Subcutaneous abdominal adipose tissue (tissue), 5 donors: Measurements from ENCODE around the gene RIN3.

Experiments used
- H3K27ac ChIP-seq: one replicate; pipeline ENCODE4 v1.7.0; 2013; ENCODE audit warnings: low read depth, mild to moderate bottlenecking, inconsistent platforms, low read length, moderate library complexity
- H3K27me3 ChIP-seq, 5 donors: one replicate each; pipeline ENCODE4 v1.7.0; 2013; ENCODE audit warnings: low read length in 5 of 5, inconsistent platforms in 1 of 5; ENCODE audit not compliant: control insufficient read depth in 5 of 5, insufficient read depth in 4 of 5
- H3K36me3 ChIP-seq, 5 donors: one replicate each; pipeline ENCODE4 v1.7.0; 2013; ENCODE audit warnings: low read length in 5 of 5; ENCODE audit not compliant: control insufficient read depth in 5 of 5, insufficient read depth in 5 of 5
- H3K4me1 ChIP-seq, 5 donors: one replicate each; pipeline ENCODE4 v1.7.0; 2013; ENCODE audit warnings: low read length in 5 of 5, mild to moderate bottlenecking in 3 of 5, moderate library complexity in 1 of 5; ENCODE audit not compliant: control insufficient read depth in 5 of 5, insufficient read depth in 5 of 5
- H3K4me3 ChIP-seq, 5 donors: one replicate each; pipeline ENCODE4 v1.7.0; 2013; ENCODE audit warnings: low read length in 5 of 5, low read depth in 1 of 5
- H3K9ac ChIP-seq, 5 donors: one replicate each; pipeline ENCODE4 v1.7.0; 2013; ENCODE audit warnings: low read length in 5 of 5, mild to moderate bottlenecking in 4 of 5, moderate library complexity in 3 of 5
- H3K9me3 ChIP-seq, 5 donors: one replicate each; pipeline ENCODE4 v1.7.0; 2013; ENCODE audit warnings: low read length in 5 of 5; ENCODE audit not compliant: control insufficient read depth in 5 of 5
- donor health status: healthy.
- donor health status: healthy.
- donor health status: healthy.
- donor health status: healthy.
- donor health status: healthy.

Gene RIN3

DNA sequence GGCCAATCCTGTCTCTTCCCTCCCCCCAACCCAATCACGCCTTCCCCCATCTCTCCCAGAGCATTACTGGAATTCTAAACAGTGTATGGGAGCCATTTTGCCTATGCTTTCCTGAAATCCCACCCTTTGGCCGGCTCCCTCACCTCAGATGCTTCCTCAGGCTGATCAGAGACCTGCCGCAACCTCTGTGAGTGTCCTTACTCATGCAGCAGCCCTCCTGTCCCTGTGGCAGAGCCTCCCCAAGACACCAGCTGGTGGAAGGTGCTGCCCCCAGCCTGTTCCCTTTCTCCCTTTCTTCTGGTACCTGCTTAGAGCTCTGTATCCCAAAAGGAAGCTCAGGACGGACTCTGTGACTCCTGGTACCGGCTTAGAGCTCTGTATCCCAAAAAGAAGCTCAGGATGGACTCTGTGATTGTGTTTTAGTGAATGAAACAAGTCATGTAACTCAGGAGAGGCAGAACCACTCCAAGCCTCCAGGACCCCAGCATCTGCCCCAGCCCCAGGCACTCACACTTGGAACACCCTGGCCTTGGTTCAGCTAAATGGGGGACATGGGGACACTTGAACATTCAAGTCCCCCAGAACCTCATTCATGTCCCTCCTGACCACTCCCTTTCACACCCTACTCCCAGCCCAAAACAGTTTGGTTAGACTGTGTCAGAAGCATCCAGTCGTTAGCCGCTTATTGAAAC lies 29.3 kb upstream of the RIN3 start:
- Histone ChIP-seq H3K36me3 (no peaks in the 10 kb centered on the region), H3K4me1 (peaks cover 0 to 37% (median 22%) of the 10 kb centered on the region in 5 donors)

DNA sequence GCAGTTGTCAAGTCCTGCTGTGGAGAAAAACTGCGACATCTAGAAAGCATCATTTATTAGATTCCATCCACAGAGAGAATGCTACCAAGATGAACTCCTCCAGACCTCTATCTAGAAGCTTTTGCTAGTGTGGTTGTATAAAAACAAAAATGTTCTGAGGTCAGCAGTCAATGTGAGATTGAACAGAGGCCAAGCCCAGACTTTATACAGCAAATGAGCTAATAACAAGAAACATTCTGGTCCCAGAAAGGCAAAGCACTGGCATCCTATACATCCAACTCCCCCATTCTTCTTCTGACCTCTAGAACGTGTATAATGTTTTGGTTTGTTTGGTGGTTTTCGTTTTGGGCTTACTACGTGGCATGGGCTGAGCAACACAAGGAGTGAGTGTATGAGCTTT lies 26.7 kb upstream of the RIN3 start:
- Histone ChIP-seq H3K4me3 (no peak overlapping the region), H3K9ac (no peak overlapping the region), H3K36me3 (no peaks in the 10 kb centered on the region), H3K27me3 (no peaks in the 10 kb centered on the region), H3K9me3 (no peaks in the 10 kb centered on the region), H3K27ac (no peak overlapping the region), H3K4me1 (peaks cover 5 to 49% (median 32%) of the 10 kb centered on the region in 5 donors)

More for the DNA sequence above, 29.3 kb upstream of the RIN3 start:
- H3K4me3 ChIP-seq, result no peak overlapping the region
- H3K9me3 ChIP-seq, result no peaks in the 10 kb centered on the region
- H3K9ac ChIP-seq, result no peak overlapping the region
- H3K27ac ChIP-seq, result no peak overlapping the region
- no peaks in the 10 kb centered on the region for H3K27me3 ChIP-seq

DNA sequence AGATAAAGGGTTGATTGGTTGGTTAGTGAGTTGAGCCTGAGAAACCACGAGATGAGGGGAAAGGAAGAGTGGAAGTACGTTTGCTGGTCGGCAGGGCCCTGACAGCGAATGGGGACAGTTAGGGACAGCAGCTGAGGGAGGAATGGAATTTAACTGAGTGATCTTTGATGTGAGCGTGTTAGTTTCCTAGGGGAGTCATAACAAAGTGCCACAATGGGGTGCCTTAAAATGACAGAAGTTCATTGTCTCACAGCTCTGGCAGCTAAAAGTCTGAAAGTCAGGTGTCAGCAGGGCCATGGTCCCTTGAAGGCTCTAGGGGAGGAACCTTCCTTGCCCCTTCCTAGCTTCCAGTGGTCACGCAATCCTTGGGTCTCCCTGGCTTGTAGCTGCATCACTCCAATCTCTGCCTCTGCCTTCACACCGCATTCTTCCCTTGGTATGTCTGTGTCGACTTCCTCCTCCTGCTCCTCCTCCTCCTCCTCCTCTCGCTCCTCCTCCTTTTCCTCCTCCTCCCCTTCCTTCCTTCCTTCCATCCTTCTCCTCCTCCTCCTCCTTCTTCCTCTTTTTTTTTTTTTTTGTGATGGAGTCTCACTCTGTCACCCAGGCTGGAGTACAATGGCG lies 26.0 kb upstream of the RIN3 start:
- no peak overlapping the region for H3K27ac ChIP-seq
- no peaks in the 10 kb centered on the region for H3K36me3 ChIP-seq
- peaks cover 6 to 49% (median 35%) of the 10 kb centered on the region in 5 donors for H3K4me1 ChIP-seq
- H3K9ac ChIP-seq, result no peak overlapping the region
- peaks cover 0 to 2% (median 0%) of the 10 kb centered on the region in 5 donors for H3K27me3 ChIP-seq
- H3K9me3 ChIP-seq, result no peaks in the 10 kb centered on the region
- H3K4me3 ChIP-seq, result peak overlapping the region in 1 of 5 donors; percentile 15

DNA sequence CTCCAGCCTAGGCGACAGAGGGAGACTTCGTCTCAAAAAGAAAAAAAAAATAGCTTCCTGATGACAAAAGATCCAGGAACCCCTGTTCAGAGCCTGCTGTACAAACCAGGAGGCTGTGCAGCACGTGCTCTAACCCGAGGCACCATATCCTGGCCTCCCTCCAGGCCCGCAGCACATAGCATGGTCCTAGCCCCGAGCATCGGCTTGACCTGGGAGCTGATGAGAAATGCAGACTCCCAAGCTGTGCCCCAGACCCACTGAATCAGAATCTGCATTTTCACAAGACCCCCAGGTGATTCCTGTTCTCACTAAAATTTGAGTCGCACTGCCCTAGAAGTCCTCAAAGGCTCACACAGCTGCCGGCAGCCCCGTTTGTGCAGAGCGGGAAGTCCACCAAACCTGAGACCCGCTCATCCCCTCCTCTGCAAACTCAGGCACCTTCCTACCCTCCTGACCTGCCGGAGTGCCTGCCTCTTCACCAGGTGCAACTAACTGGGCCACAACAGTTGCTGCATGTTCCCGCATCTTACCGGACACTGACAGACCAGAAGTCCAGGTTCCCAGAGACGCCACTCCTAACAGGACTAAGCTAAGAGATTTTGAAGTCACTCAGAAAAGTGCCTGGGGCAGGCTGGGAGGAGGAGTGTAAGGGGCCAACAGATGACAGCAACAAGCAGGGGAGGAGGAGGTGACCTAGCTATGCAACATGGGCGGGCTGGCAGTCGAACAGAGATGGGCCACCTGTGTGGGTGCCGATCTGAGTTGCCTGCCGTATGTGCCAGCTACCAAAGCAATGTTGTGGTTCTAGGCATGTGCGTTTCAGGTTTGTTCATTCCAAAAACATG lies 24.0 kb upstream of the RIN3 start:
- H3K9me3 ChIP-seq, result no peaks in the 10 kb centered on the region
- no peak overlapping the region for H3K9ac ChIP-seq
- H3K27me3 ChIP-seq, result peaks cover 0 to 2% (median 0%) of the 10 kb centered on the region in 5 donors
- peaks cover 6 to 52% (median 36%) of the 10 kb centered on the region in 5 donors for H3K4me1 ChIP-seq
- H3K4me3 ChIP-seq, result no peak overlapping the region
- H3K27ac ChIP-seq, result peak overlapping the region; percentile 50
- H3K36me3 ChIP-seq, result no peaks in the 10 kb centered on the region

DNA sequence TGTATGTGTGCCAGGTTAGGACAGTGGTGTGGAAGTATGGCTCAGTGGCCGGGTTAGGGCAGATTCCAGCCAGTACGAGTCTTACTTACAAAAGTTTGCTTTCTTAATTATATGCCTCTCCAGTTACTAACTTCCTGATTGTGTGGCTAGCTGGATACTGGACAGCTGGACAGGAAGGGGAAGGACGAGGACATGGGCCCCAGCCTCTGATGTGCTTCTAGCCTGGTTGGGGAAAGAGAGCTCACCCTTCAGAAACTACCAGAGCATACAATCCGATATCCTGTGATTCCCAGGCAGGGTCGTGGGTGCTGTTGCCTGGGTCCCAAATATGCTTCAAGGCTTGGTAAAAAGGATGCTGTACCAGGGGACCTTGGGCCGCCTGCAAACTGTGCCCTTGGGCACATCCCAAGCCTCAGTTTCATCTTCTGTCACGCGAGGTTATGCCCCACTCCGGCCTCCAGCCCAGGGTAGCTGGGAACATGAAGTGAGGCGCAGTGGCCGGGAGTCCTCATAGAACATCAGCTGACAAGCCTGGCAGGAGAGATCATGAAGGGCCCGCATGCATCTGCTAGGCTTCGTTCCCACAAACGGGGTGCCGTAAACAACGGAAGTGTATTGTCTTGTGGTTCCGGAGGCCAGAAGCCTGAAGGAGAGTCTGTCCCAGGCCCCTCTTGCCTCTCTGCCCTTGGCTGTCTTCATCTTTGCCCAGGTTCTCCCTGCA lies 23.2 kb upstream of the RIN3 start:
- Histone ChIP-seq H3K4me1 (peaks cover 6 to 52% (median 38%) of the 10 kb centered on the region in 5 donors), H3K27ac (peak overlapping the region; percentile 50), H3K36me3 (no peaks in the 10 kb centered on the region), H3K9ac (no peak overlapping the region), H3K9me3 (no peaks in the 10 kb centered on the region), H3K27me3 (peaks cover 0 to 2% (median 0%) of the 10 kb centered on the region in 5 donors), H3K4me3 (no peak overlapping the region)

DNA sequence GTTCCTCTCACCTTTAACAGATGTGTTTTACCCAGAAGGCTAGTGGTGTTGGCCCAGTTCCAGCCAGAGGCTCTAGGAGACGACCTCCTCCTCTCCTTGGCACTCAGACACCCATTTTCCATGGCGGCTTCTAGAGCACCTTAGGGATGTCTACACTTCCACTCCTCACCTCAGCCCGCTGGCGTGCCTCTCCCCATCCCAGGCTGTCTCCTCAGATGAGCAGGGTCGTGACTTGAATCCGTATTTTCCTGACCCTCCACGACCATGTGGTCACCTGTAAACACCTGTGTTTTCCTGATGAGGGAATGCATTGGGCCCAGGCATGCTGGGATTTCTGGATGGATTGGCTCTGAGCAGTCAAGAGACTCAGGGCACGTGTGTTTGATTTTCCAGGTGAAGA lies 21.8 kb upstream of the RIN3 start:
- Histone ChIP-seq H3K4me3 (peak overlapping the region in 1 of 5 donors; percentile 9), H3K9me3 (no peaks in the 10 kb centered on the region), H3K36me3 (no peaks in the 10 kb centered on the region), H3K27me3 (peaks cover 0 to 2% (median 0%) of the 10 kb centered on the region in 5 donors), H3K27ac (peak overlapping the region; percentile 23), H3K9ac (no peak overlapping the region), H3K4me1 (peaks cover 6 to 52% (median 41%) of the 10 kb centered on the region in 5 donors)

DNA sequence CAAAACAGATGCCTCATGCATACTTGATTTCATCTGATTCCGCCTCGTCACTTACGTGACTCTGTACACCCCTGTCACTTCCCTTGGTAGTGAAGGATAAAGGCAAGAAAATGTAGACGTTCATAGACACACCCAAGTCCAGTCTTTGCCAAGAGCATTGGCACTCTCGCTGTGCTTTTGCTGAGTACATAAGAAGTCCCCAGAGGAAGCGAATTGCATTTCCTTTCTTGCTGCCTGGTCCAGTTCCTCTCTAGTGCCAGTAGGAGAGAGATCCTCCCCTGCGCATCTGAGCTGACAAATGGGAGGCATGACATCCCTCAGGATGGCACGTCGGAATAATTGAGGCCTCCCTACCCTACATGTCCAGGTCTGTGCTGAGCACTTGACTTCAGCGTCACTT lies 21.3 kb upstream of the RIN3 start:
- Histone ChIP-seq H3K27ac (peak overlapping the region; percentile 23), H3K4me3 (no peak overlapping the region), H3K9ac (no peak overlapping the region), H3K9me3 (no peaks in the 10 kb centered on the region), H3K4me1 (peaks cover 6 to 48% (median 40%) of the 10 kb centered on the region in 5 donors), H3K27me3 (peaks cover 0 to 2% (median 0%) of the 10 kb centered on the region in 5 donors), H3K36me3 (no peaks in the 10 kb centered on the region)

DNA sequence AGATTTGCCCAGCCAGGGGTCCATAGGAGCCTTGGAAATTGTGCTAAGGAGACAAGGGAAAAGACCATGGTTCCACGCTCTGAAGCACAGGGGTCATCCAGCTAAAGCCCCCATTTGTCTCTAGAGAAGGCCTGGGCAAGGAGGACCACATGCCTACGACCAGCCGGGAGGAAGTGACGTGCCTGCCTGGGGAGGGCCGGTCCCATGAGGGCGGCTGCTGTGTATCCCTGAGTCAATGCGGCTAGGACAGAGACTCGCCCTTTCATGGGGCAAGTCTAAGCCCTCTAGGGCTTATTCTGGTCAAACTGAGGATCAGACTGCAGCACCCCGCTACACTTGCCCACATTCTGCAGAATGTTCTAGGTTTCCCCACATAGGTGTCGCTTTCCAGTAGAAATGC lies 20.6 kb upstream of the RIN3 start:
- H3K4me1 ChIP-seq, result peaks cover 6 to 41% (median 34%) of the 10 kb centered on the region in 5 donors
- no peak overlapping the region for H3K9ac ChIP-seq
- H3K4me3 ChIP-seq, result no peak overlapping the region
- peaks cover 0 to 4% (median 0%) of the 10 kb centered on the region in 5 donors for H3K27me3 ChIP-seq
- peak overlapping the region; percentile 23 for H3K27ac ChIP-seq
- no peaks in the 10 kb centered on the region for H3K9me3 ChIP-seq
- no peaks in the 10 kb centered on the region for H3K36me3 ChIP-seq

DNA sequence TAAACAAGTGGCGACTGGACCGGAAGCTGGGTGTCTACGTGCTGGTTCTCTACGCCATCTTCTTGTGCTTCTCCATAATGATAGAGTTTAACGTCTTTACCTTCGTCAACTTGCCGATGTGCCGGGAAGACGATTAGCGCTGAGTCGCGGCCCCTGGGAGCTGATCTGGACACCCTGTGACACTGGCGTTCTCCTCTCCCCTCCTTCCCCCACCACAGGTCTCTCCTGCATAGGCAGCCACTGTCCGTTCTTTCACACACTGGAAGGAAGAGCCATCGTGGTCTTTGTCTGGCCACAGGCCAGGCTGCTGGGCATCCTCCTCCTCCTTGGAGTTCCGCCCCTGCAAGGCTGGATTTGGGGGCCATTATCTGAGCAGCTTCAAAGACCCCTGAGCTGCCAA lies 20.1 kb upstream of the RIN3 start:
- H3K9me3 ChIP-seq, result no peaks in the 10 kb centered on the region
- H3K27ac ChIP-seq, result no peak overlapping the region
- H3K36me3 ChIP-seq, result no peaks in the 10 kb centered on the region

More for the DNA sequence above, 20.1 kb upstream of the RIN3 start:
- Histone ChIP-seq H3K4me1 (peaks cover 6 to 41% (median 34%) of the 10 kb centered on the region in 5 donors), H3K27me3 (peaks cover 0 to 4% (median 0%) of the 10 kb centered on the region in 5 donors), H3K4me3 (no peak overlapping the region), H3K9ac (no peak overlapping the region)
